H1 (cell line): ENCODE measurements around the gene AMPD1.

Experiments used
- CBX5 ChIP-seq: fragments of 300-800, 300-1000 bp; sonication (generic); IDR thresholded peaks from 2 replicates; pipeline ENCODE4 v1.7.1; 2016; ENCODE audit warnings: antibody characterized with exemption, low read length, low read depth
- HDAC2 ChIP-seq, 2 experiments: fragments of 300-600 bp in 1 of 2; sonication (generic) in 1 of 2; IDR thresholded peaks; 2 replicates each; pipeline ENCODE4 v1.6.1; 2011 to 2012; ENCODE audit warnings: low read depth in 2 of 2, low read length in 2 of 2, mild to moderate bottlenecking in 2 of 2, moderate library complexity in 2 of 2, borderline replicate concordance in 1 of 2, inconsistent platforms in 1 of 2
- JUN ChIP-seq: IDR thresholded peaks from 2 replicates; pipeline ENCODE4 v1.6.1; 2011; ENCODE audit warnings: low read depth, mild to moderate bottlenecking, improper control_type of control experiment, low read length
- KDM4A ChIP-seq: IDR thresholded peaks from one replicate; pipeline ENCODE4 v1.7.1; 2012; ENCODE audit warnings: low read depth, mild to moderate bottlenecking, moderate library complexity, low read length, inconsistent platforms; ENCODE audit not compliant: severe bottlenecking
- RNF2 ChIP-seq: fragments of 200-900, 300-1000 bp; sonication (generic); IDR thresholded peaks from 2 replicates; pipeline ENCODE4 v1.7.1; 2016; ENCODE audit warnings: borderline replicate concordance, low read depth, mild to moderate bottlenecking, antibody characterized with exemption, low read length; ENCODE audit not compliant: poor library complexity, severe bottlenecking; ENCODE audit errors: missing control alignments
- SIX5 ChIP-seq: IDR thresholded peaks from 2 replicates; pipeline ENCODE4 v1.6.1; 2011; ENCODE audit warnings: mild to moderate bottlenecking, low read depth, low read length
- TF ChIP-seq, protein P1 (sequence below): IDR thresholded peaks from 2 replicates; pipeline ENCODE4 v1.6.1; 2012; ENCODE audit warnings: low read length, inconsistent platforms

DNA sequence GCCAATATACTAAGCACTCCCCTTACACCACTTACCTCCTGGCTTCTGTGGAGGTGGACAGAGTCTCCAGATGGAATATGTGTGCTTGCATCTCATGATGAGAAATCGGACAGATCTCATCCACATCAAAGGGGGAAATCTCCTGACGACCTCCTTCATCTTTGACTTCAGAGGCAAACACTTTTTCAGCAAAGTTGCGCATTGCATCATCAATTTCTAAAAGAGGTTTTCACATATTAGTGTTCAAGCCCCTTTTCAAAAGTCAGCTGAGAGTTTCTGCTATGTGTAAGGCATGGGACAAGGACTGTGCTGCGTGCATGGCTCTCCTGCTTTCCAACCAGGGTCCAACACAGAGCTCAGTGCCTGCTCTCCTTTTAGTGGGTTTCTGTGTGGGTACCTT, 6.8 kb downstream of the AMPD1 start:
- TF ChIP-seq JUN (no peak), KDM4A (no peak), CBX5 (no peak), HDAC2 (IDR thresholded peaks at IDR 0.05; ENCODE audit: borderline replicate concordance in 1 of 2, low read depth in 2 of 2, low read length in 2 of 2) (no peak), SIX5 (no peak), RNF2 (no peak)
- TF ChIP-seq, protein P1, sequence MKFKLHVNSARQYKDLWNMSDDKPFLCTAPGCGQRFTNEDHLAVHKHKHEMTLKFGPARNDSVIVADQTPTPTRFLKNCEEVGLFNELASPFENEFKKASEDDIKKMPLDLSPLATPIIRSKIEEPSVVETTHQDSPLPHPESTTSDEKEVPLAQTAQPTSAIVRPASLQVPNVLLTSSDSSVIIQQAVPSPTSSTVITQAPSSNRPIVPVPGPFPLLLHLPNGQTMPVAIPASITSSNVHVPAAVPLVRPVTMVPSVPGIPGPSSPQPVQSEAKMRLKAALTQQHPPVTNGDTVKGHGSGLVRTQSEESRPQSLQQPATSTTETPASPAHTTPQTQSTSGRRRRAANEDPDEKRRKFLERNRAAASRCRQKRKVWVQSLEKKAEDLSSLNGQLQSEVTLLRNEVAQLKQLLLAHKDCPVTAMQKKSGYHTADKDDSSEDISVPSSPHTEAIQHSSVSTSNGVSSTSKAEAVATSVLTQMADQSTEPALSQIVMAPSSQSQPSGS: no peak
